Progenitor cell of endocrine pancreas (in vitro differentiated cells): ENCODE data around the gene CDON. TPM values are rescaled to one million over a fixed set of nuclear protein-coding genes. Genes with fewer than 3 reads are reported as not detected.

Experiments
- DNase-seq: peaks from one replicate; pipeline ENCODE4 v3.0.0; 2021; ENCODE audit warnings: low spot score; ENCODE audit not compliant: unreplicated experiment
- H3K27ac Mint-ChIP-seq: 2 replicates; pipeline ENCODE4 v1.8.0; 2021; ENCODE audit warnings: mild to moderate bottlenecking, moderate library complexity, mixed read lengths
- H3K27me3 Mint-ChIP-seq: 2 replicates; pipeline ENCODE4 v1.8.0; 2021; ENCODE audit warnings: mixed read lengths
- H3K36me3 Mint-ChIP-seq: 2 replicates; pipeline ENCODE4 v1.8.0; 2022; ENCODE audit warnings: mixed read lengths; ENCODE audit not compliant: insufficient read depth
- H3K4me1 Mint-ChIP-seq: 2 replicates; pipeline ENCODE4 v1.8.0; 2021; ENCODE audit warnings: low read depth, mixed read lengths
- H3K4me3 Mint-ChIP-seq: 2 replicates; pipeline ENCODE4 v1.8.0; 2021; ENCODE audit warnings: low read depth, mild to moderate bottlenecking, moderate library complexity, mixed read lengths
- H3K9me3 Mint-ChIP-seq: 2 replicates; pipeline ENCODE4 v1.8.0; 2021; ENCODE audit warnings: low read depth, mixed read lengths
- CTCF ChIP-seq: fragments of 200-600 bp; sonication (generic); IDR thresholded peaks from one replicate; pipeline ENCODE4 v1.5.0; 2021; ENCODE audit warnings: antibody characterized with exemption, mild to moderate bottlenecking; ENCODE audit not compliant: unreplicated experiment
- total RNA-seq: library from RNA; stranded (reverse); gene quantifications from 2 replicates; pipeline ENCODE4 v1.2.1, GENCODE V29; 2021

The CDON gene
- total RNA-seq, 1 donor from 2014 or later = 26.4 TPM

GRCh38 chr11:125938418-125938817 is 124.2 kb downstream of the CDON start:
- Mint-ChIP-seq H3K4me1 (peaks cover 7% of the 10 kb centered on the region), H3K4me3 (no peak overlapping the region), H3K9me3 (no peaks in the 10 kb centered on the region), H3K27me3 (peaks cover 8% of the 10 kb centered on the region), H3K27ac (no peak overlapping the region), H3K36me3 (no peaks in the 10 kb centered on the region)
- TF ChIP-seq CTCF = no peak
- DNase-seq = no peak

- Mint-ChIP-seq H3K36me3 (no peaks in the 10 kb centered on the region), H3K4me1 (peaks cover 7% of the 10 kb centered on the region), H3K4me3 (no peak overlapping the region), H3K9me3 (no peaks in the 10 kb centered on the region), H3K27ac (no peak overlapping the region), H3K27me3 (peaks cover 2% of the 10 kb centered on the region)
- no peak for DNase-seq
- TF ChIP-seq CTCF = no peak
These were observed 127.0 kb downstream of the CDON start for GRCh38 chr11:125935618-125936199.

- no peak for TF ChIP-seq CTCF
- Mint-ChIP-seq H3K9me3 (no peaks in the 10 kb centered on the region), H3K4me3 (no peak overlapping the region), H3K27ac (no peak overlapping the region), H3K36me3 (no peaks in the 10 kb centered on the region), H3K4me1 (peaks cover 7% of the 10 kb centered on the region), H3K27me3 (peaks cover 2% of the 10 kb centered on the region)
- DNase-seq = no peak
These were observed 127.6 kb downstream of the CDON start for GRCh38 chr11:125935056-125935455.

GRCh38 chr11:125934473-125934872 is 128.2 kb downstream of the CDON start:
- TF ChIP-seq CTCF = no peak
- H3K27me3 Mint-ChIP-seq = peaks cover 2% of the 10 kb centered on the region
- no peaks in the 10 kb centered on the region for H3K36me3 Mint-ChIP-seq
- H3K4me3 Mint-ChIP-seq = no peak overlapping the region
- no peak overlapping the region for H3K27ac Mint-ChIP-seq
- no peak for DNase-seq
- H3K9me3 Mint-ChIP-seq = no peaks in the 10 kb centered on the region
- peaks cover 7% of the 10 kb centered on the region for H3K4me1 Mint-ChIP-seq

- DNase-seq = no peak
- H3K36me3 Mint-ChIP-seq = no peaks in the 10 kb centered on the region
- no peaks in the 10 kb centered on the region for H3K9me3 Mint-ChIP-seq
- H3K4me3 Mint-ChIP-seq = no peak overlapping the region
- H3K4me1 Mint-ChIP-seq = peaks cover 7% of the 10 kb centered on the region
- H3K27ac Mint-ChIP-seq = no peak overlapping the region
- H3K27me3 Mint-ChIP-seq = peaks cover 2% of the 10 kb centered on the region
- TF ChIP-seq CTCF = no peak
These were observed 129.4 kb downstream of the CDON start for GRCh38 chr11:125933030-125933813.
